Measurements from ENCODE around the gene HM13. TPM values are rescaled to one million over a fixed set of nuclear protein-coding genes. Genes with fewer than 3 reads are reported as not detected.
"Not testable (repeated sequence)": the region's sequence is repeated elsewhere in the genome, so short reads cannot be mapped to it uniquely, and the experiment has no call there.

HM13 gene
- total RNA-seq, 2 donors from 2014 or later = 131 to 146 TPM

DNA sequence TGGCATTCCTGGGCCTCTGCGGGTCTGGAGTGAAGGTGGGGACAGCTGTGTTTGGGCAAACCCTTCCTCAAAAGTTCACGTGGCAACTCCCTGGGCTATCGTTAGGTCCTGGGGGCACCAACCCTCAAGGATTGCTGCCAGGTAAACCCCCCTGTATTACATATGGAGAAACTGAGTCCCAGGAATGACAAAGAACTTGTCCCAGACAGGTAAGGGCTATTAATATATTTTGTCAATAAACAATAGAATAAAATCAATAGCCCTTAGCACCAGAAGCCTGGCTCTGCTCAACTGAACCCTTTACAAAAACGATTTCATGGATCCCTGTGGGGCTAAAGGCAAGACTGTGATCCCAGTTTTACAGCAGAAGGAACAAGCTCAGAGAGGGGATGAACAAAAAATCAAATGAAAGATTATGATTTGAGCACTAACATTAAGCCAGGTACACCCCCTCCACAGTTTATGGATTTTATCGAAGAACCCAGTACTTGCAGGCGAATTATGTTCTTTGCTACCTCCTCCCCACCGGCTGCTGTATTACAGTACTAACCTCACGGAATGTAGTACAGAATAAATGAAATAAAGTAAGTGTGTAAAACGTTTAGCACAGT, 93.5 kb downstream of the HM13 start:
- DNase-seq (no peak), ATAC-seq (replicated peaks in 1 of 2) (no peak)
- peaks cover 35% of the 10 kb centered on the region for H3K4me1 Mint-ChIP-seq (ENCODE audit: low read depth)
- peaks cover 0 to 3% of the 10 kb centered on the region in 2 donors for H3K36me3 Mint-ChIP-seq (ENCODE audit: insufficient read depth in 2 of 2)
- no peaks in the 10 kb centered on the region for H3K9me3 Mint-ChIP-seq
- no peak overlapping the region for H3K27ac Mint-ChIP-seq
- no peak overlapping the region for H3K4me3 Mint-ChIP-seq
- H3K27me3 Mint-ChIP-seq (ENCODE audit: low read depth) = peaks cover 49% of the 10 kb centered on the region

DNA sequence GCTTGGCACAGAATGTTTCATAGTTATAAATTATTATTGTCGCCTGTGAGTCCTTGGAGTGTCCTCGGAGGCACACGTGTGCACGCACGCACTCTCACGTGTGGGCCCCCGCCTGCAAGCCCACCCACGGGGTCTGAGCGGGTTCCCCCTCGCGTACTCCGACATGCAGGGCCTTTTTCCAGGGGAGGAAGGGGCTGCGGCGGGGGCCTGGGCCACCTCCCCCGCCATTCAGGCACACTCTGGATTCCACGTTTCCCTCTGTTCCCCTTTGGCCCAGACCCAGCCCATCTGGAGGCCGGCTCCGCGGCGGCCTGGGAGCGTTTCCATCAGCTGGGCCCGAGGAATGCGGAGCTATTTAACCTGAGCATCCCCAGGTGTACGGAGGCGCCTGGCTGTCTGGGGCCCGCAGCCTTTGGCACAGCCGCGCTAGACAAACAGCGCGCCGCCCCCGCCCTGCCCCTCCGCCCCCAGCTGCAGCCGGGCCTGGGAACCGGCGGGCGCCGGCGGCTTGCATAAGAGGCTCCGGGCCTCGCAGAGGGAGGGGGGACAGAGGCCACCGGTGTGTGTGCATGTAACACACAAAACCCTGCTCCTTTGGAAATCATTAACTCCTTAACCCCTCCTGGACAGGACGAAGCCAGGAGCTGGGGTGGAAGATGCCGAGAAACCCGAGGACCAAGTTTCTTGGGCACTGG, 94.2 kb downstream of the HM13 start:
- Mint-ChIP-seq H3K4me1 (ENCODE audit: low read depth) (peaks cover 29% of the 10 kb centered on the region), H3K27me3 (ENCODE audit: low read depth) (peaks cover 46% of the 10 kb centered on the region), H3K4me3 (no peak overlapping the region), H3K9me3 (no peaks in the 10 kb centered on the region), H3K36me3 (ENCODE audit: insufficient read depth in 2 of 2) (no peaks in the 10 kb centered on the region), H3K27ac (no peak overlapping the region)
- ATAC-seq (replicated peaks in 1 of 2) = no peak
- DNase-seq = no peak

DNA sequence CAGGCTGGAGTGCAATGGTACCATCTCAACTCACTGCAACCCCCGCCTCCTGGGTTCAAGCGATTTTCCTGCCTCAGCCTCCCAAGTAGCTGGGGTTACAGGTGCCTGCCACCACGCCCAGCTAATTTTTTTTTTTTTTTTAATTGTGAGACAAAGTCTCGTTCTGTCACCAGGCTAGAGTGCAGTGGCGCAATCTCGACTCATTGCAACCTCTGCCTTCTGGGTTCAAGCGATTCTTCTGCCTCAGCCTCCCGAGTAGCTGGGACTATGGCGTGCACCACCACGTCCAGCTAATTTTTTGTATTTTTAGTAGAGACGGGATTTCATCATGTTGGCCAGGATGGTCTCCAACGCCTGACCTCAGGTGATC, 98.0 kb downstream of the HM13 start:
- DNase-seq; ATAC-seq (replicated peaks in 1 of 2); H3K9me3 Mint-ChIP-seq; H3K36me3 Mint-ChIP-seq (ENCODE audit: insufficient read depth in 2 of 2); H3K27ac Mint-ChIP-seq; H3K4me1 Mint-ChIP-seq (ENCODE audit: low read depth); H3K4me3 Mint-ChIP-seq: not testable (repeated sequence)
- peaks cover 17% of the 10 kb centered on the region for H3K27me3 Mint-ChIP-seq (ENCODE audit: low read depth)

DNA sequence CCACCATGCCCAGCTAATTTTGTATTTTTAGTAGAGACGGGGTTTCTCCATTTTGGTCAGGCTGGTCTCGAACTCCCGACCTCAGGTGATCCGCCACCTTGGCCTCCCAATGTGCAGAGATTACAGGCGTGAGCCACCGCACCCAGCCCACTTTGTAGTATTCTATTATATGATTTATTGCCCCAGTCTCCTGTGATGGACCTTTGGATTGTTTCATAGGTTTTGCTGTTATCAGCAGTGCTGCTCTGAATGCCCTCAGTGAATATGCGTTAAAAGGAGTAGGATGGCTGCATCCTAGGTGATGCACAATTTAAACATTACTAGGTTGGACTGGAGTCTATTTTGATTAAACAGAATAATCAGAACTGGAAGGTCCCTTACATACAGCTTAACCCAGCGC, 101.2 kb downstream of the HM13 start:
- peaks cover 6% of the 10 kb centered on the region for H3K4me1 Mint-ChIP-seq (ENCODE audit: low read depth)
- no peaks in the 10 kb centered on the region for H3K9me3 Mint-ChIP-seq
- no peak overlapping the region for H3K4me3 Mint-ChIP-seq
- H3K27ac Mint-ChIP-seq = no peak overlapping the region
- H3K36me3 Mint-ChIP-seq (ENCODE audit: insufficient read depth in 2 of 2) = no peaks in the 10 kb centered on the region
- H3K27me3 Mint-ChIP-seq (ENCODE audit: low read depth) = peaks cover 8% of the 10 kb centered on the region
- DNase-seq (no peak), ATAC-seq (replicated peaks in 1 of 2) (no peak)

DNA sequence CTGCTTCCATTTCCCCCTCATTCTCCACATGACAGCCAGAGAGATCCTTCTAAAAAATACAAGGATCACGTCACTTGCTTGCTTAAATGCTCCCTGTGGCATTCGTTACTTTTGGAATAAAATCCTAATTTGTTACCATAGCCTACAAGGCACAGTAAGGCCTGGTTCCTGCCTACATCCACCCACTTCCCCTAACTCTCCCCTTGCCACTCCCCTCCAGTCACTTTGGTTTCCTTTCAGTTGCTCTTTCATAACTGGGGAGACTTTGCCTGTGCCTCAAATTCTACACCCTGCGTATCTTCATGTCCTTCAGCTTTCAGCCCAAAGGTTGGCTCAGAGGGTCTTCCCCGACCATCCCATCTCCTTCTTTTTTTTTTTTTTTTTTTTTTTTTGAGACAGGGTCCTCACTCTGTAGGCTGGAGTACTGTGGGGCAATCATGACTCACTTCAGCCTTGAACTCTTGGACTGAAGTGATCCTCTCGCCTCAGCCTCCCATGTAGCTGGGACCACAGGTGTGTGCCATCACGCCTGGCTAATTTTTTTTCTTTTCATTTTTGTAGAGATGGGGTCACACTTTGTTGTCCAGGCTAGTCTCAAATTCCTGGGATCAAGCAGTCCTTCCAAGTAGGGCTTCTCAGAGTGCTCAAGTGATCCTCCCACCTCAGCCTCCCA, 103.3 kb downstream of the HM13 start:
- no peaks in the 10 kb centered on the region for H3K9me3 Mint-ChIP-seq
- no peak overlapping the region for H3K4me3 Mint-ChIP-seq
- DNase-seq (no peak), ATAC-seq (replicated peaks in 1 of 2) (no peak)
- H3K4me1 Mint-ChIP-seq (ENCODE audit: low read depth) = peaks cover 6% of the 10 kb centered on the region
- no peaks in the 10 kb centered on the region for H3K36me3 Mint-ChIP-seq (ENCODE audit: insufficient read depth in 2 of 2)
- H3K27me3 Mint-ChIP-seq (ENCODE audit: low read depth) = no peaks in the 10 kb centered on the region
- peak overlapping the region; percentile 30 for H3K27ac Mint-ChIP-seq

Other genes starting within 250 kb of the HM13 start
- not detected for gene DEFB116, start 205.9 kb upstream of the HM13 start, total RNA-seq
- gene DEFB118, start 145.8 kb upstream of the HM13 start, total RNA-seq = not detected
- not detected for gene DEFB119, start 123.9 kb upstream of the HM13 start, total RNA-seq
- gene DEFB121, start 108.2 kb upstream of the HM13 start, total RNA-seq = not detected
- not detected for gene DEFB123, start 73.8 kb upstream of the HM13 start, total RNA-seq
- gene DEFB124, start 39.3 kb upstream of the HM13 start, total RNA-seq = not detected
- gene REM1, start 39.2 kb upstream of the HM13 start, total RNA-seq = not detected
- 1 to 10 TPM in 1 of 2 donors, under 1 TPM in 1; 0.84 to 2.0 TPM for gene ID1, start 90.8 kb downstream of the HM13 start, total RNA-seq
- not detected for gene COX4I2, start 123.5 kb downstream of the HM13 start, total RNA-seq
- gene BCL2L1, start 208.4 kb downstream of the HM13 start, total RNA-seq = 100 to 1,000 TPM; 120 to 152 TPM
- 100 to 1,000 TPM; 114 to 132 TPM for gene TPX2, start 224.8 kb downstream of the HM13 start, total RNA-seq

All from activated T-cell treated with anti-CD3 and anti-CD28 coated beads, Interleukin-2, amount 50 U/mL, for 72 hours (primary cell).